ENCODE results near the gene RIPPLY3.

Gene RIPPLY3

GRCh38 chr21:37036177-37036576 lies 29.7 kb downstream of the RIPPLY3 start:
- TF ChIP-seq SIN3A (IDR thresholded peaks at IDR 0.05; ENCODE audit: borderline replicate concordance, insufficient read depth, low read length), result no peak
- no peak for TF ChIP-seq FOXP2 (optimal IDR thresholded peaks at IDR 0.05; ENCODE audit: borderline replicate concordance, extremely low read depth, extremely low read length, insufficient read depth)
- no peak for TF ChIP-seq REST (IDR thresholded peaks at IDR 0.05; ENCODE audit: insufficient read depth in 1 of 2, low read depth in 2 of 2, low read length in 2 of 2)
- no peak for TF ChIP-seq TAF1 (IDR thresholded peaks at IDR 0.05; ENCODE audit: borderline replicate concordance, insufficient read depth, low read length)
- no peak for TF ChIP-seq POLR2AphosphoS5 (IDR thresholded peaks at IDR 0.05; ENCODE audit: low read depth, low read length)

GRCh38 chr21:37039411-37040075 lies 33.0 kb downstream of the RIPPLY3 start:
- TF ChIP-seq TAF1 (IDR thresholded peaks at IDR 0.05; ENCODE audit: borderline replicate concordance, insufficient read depth, low read length) (no peak), POLR2AphosphoS5 (IDR thresholded peaks at IDR 0.05; ENCODE audit: low read depth, low read length) (no peak), REST (IDR thresholded peaks at IDR 0.05; ENCODE audit: insufficient read depth in 1 of 2, low read depth in 2 of 2, low read length in 2 of 2) (no peak), FOXP2 (optimal IDR thresholded peaks at IDR 0.05; ENCODE audit: borderline replicate concordance, extremely low read depth, extremely low read length, insufficient read depth) (no peak), SIN3A (IDR thresholded peaks at IDR 0.05; ENCODE audit: borderline replicate concordance, insufficient read depth, low read length) (no peak)

DNA sequence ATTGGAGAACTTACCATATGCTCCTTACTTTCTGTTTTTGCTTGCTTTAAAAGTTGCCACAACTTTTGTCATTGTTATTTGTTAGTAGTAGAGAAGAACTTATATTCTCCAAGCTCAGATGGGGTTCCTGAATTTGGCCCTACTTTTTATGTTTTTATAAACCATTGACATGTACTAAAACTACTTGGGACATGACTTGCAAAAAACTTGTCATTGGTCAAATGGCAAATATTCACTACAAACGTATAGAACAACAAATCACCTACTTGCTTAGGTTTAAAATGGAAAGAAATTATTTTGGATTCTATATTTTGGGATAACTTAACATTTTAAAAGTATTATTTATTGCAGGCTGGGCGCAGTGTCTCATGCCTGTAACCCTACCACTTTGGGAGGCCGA lies 33.7 kb downstream of the RIPPLY3 start:
- no peak for TF ChIP-seq SIN3A (IDR thresholded peaks at IDR 0.05; ENCODE audit: borderline replicate concordance, insufficient read depth, low read length)

DNA sequence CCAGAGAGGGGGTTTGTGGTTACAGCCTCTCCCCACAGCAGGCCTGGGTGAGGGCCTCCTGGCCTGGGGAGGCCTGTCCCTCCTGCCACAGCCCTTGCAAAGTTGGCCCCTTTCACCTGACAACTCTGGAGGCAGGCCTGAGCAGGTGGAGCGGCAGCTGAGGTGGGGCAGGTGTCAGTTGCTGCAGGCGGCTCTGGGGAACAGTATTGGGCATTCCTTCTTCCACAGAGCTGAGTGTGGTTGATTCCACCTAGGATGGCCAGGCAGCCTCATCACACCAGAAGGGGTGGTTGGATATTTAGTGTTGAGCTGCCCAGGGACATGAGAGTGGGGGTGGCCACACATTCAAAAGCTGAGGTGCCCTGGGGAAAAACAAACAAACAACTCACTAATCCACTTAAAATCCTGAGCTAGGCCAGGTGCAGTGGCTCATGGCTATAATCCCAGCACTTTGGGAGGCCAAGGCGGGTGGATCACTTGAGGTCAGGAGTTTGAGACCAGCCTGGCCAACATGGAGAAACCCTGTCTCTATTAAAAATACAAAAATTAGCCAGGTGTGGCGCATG lies 35.3 kb downstream of the RIPPLY3 start:
- TF ChIP-seq POLR2AphosphoS5 (IDR thresholded peaks at IDR 0.05; ENCODE audit: low read depth, low read length) (no peak), TAF1 (IDR thresholded peaks at IDR 0.05; ENCODE audit: borderline replicate concordance, insufficient read depth, low read length) (no peak), SIN3A (IDR thresholded peaks at IDR 0.05; ENCODE audit: borderline replicate concordance, insufficient read depth, low read length) (no peak), FOXP2 (optimal IDR thresholded peaks at IDR 0.05; ENCODE audit: borderline replicate concordance, extremely low read depth, extremely low read length, insufficient read depth) (no peak), REST (IDR thresholded peaks at IDR 0.05; ENCODE audit: insufficient read depth in 1 of 2, low read depth in 2 of 2, low read length in 2 of 2) (no peak)

GRCh38 chr21:37043818-37044217 lies 37.3 kb downstream of the RIPPLY3 start:
- no peak for TF ChIP-seq POLR2AphosphoS5 (IDR thresholded peaks at IDR 0.05; ENCODE audit: low read depth, low read length)
- no peak for TF ChIP-seq REST (IDR thresholded peaks at IDR 0.05; ENCODE audit: insufficient read depth in 1 of 2, low read depth in 2 of 2, low read length in 2 of 2)
- TF ChIP-seq FOXP2 (optimal IDR thresholded peaks at IDR 0.05; ENCODE audit: borderline replicate concordance, extremely low read depth, extremely low read length, insufficient read depth), result no peak
- TF ChIP-seq TAF1 (IDR thresholded peaks at IDR 0.05; ENCODE audit: borderline replicate concordance, insufficient read depth, low read length), result no peak

Measured in PFSK-1 (cell line).